H9 (cell line): ENCODE measurements around the gene GATA5. TPM values are rescaled to one million over a fixed set of nuclear protein-coding genes. Genes with fewer than 3 reads are reported as not detected.

Experiments
- DNase-seq: peaks from one replicate; pipeline ENCODE4 v3.0.0-alpha.2; 2017
- H2AFZ ChIP-seq: one replicate; pipeline ENCODE4 v1.6.1; 2013; ENCODE audit warnings: mild to moderate bottlenecking, low read length, control low read depth, moderate library complexity
- H2AK5ac ChIP-seq: 2 replicates; pipeline ENCODE4 v1.6.1; 2013; ENCODE audit warnings: low read length, control low read depth, mixed read lengths; ENCODE audit not compliant: insufficient read length
- H2BK120ac ChIP-seq: one replicate; pipeline ENCODE4 v1.6.1; 2013; ENCODE audit warnings: low read depth, mild to moderate bottlenecking, low read length, control low read depth, inconsistent platforms; ENCODE audit not compliant: poor library complexity, severe bottlenecking
- H2BK12ac ChIP-seq: 2 replicates; pipeline ENCODE4 v1.6.1; 2013; ENCODE audit warnings: low read length, control low read depth, mixed read lengths, low read depth; ENCODE audit not compliant: insufficient read length
- H2BK15ac ChIP-seq: 2 replicates; pipeline ENCODE4 v1.6.1; 2013; ENCODE audit warnings: low read depth, low read length, control low read depth
- H2BK20ac ChIP-seq: one replicate; pipeline ENCODE4 v1.6.1; 2013; ENCODE audit warnings: low read depth, mild to moderate bottlenecking, low read length, control low read depth, inconsistent platforms; ENCODE audit not compliant: poor library complexity, severe bottlenecking
- H2BK5ac ChIP-seq: 2 replicates; pipeline ENCODE4 v1.6.1; 2013; ENCODE audit warnings: low read length, control low read depth, mixed read lengths; ENCODE audit not compliant: insufficient read length
- H3K14ac ChIP-seq: 2 replicates; pipeline ENCODE4 v1.6.1; 2013; ENCODE audit warnings: low read length, control low read depth; ENCODE audit not compliant: insufficient read depth
- H3K18ac ChIP-seq: 2 replicates; pipeline ENCODE4 v1.6.1; 2013; ENCODE audit warnings: low read depth, mild to moderate bottlenecking, mixed read lengths, low read length, control low read depth; ENCODE audit not compliant: insufficient read length
- H3K23ac ChIP-seq: 2 replicates; pipeline ENCODE4 v1.6.1; 2013; ENCODE audit warnings: low read length, control low read depth, mixed read lengths, low read depth; ENCODE audit not compliant: insufficient read length
- H3K23me2 ChIP-seq: 2 replicates; pipeline ENCODE4 v1.6.1; 2013; ENCODE audit warnings: low read depth, mild to moderate bottlenecking, mixed read lengths, low read length, control low read depth; ENCODE audit not compliant: insufficient read length, poor library complexity, severe bottlenecking
- H3K27ac ChIP-seq: 2 replicates; pipeline ENCODE4 v1.5.1; 2013; ENCODE audit warnings: low read length, control low read depth, mixed read lengths, low read depth; ENCODE audit not compliant: insufficient read length
- H3K27me3 ChIP-seq: 2 replicates; pipeline ENCODE4 v1.6.1; 2013; ENCODE audit warnings: low read length, control low read depth, inconsistent platforms; ENCODE audit not compliant: insufficient read depth
- H3K4ac ChIP-seq: 2 replicates; pipeline ENCODE4 v1.6.1; 2013; ENCODE audit warnings: low read depth, mild to moderate bottlenecking, control low read depth, inconsistent platforms, low read length, moderate library complexity
- H3K4me1 ChIP-seq: 2 replicates; pipeline ENCODE4 v1.6.1; 2013; ENCODE audit warnings: low read length, control low read depth, inconsistent platforms; ENCODE audit not compliant: insufficient read depth
- H3K4me2 ChIP-seq: 2 replicates; pipeline ENCODE4 v1.6.1; 2013; ENCODE audit warnings: low read length, control low read depth, mixed read lengths; ENCODE audit not compliant: insufficient read length, insufficient read depth
- H3K56ac ChIP-seq: 2 replicates; pipeline ENCODE4 v1.6.1; 2013; ENCODE audit warnings: low read depth, mild to moderate bottlenecking, mixed read lengths, low read length, control low read depth; ENCODE audit not compliant: insufficient read length
- H3K79me1 ChIP-seq: 2 replicates; pipeline ENCODE4 v1.6.1; 2013; ENCODE audit warnings: low read depth, mild to moderate bottlenecking, moderate library complexity, low read length, control low read depth, inconsistent platforms; ENCODE audit not compliant: insufficient read depth, poor library complexity, severe bottlenecking
- H3K79me2 ChIP-seq: 2 replicates; pipeline ENCODE4 v1.6.1; 2013; ENCODE audit warnings: low read length, control low read depth, inconsistent platforms; ENCODE audit not compliant: insufficient read depth
- H3K9ac ChIP-seq: 2 replicates; pipeline ENCODE4 v1.6.1; 2013; ENCODE audit warnings: low read length, control low read depth, mixed read lengths; ENCODE audit not compliant: insufficient read length; ENCODE audit errors: extremely low read depth
- H3K9me3 ChIP-seq: one replicate; pipeline ENCODE4 v1.6.1; 2013; ENCODE audit warnings: low read depth, low read length, inconsistent platforms; ENCODE audit not compliant: control insufficient read depth
- H3T11ph ChIP-seq: one replicate; pipeline ENCODE4 v1.6.1; 2013; ENCODE audit warnings: mild to moderate bottlenecking, low read length, control low read depth, inconsistent platforms
- H4K20me1 ChIP-seq: one replicate; pipeline ENCODE4 v1.6.1; 2013; ENCODE audit not compliant: control insufficient read depth, insufficient read length, insufficient read depth
- H4K5ac ChIP-seq: 2 replicates; pipeline ENCODE4 v1.6.1; 2013; ENCODE audit warnings: low read depth, mild to moderate bottlenecking, mixed read lengths, low read length, control low read depth; ENCODE audit not compliant: insufficient read length
- H4K8ac ChIP-seq: replicated peaks from 2 replicates; pipeline ENCODE4 v1.6.1; 2013; ENCODE audit warnings: low read length, control low read depth, mixed read lengths, low read depth; ENCODE audit not compliant: insufficient read length
- H4K91ac ChIP-seq: 2 replicates; pipeline ENCODE4 v1.6.1; 2013; ENCODE audit warnings: low read depth, mild to moderate bottlenecking, moderate library complexity, mixed read lengths, low read length, control low read depth; ENCODE audit not compliant: insufficient read length
- H3K27ac Mint-ChIP-seq, 3 experiments: 2 replicates in 2 of 3; 3 replicates in 1 of 3; pipeline ENCODE4 v1.8.0; 2020 to 2021; ENCODE audit warnings: mixed read lengths in 3 of 3, mild to moderate bottlenecking in 1 of 3, moderate library complexity in 1 of 3
- H3K27me3 Mint-ChIP-seq: 2 replicates; pipeline ENCODE4 v1.8.0; 2021; ENCODE audit warnings: low read depth, mild to moderate bottlenecking, moderate library complexity, mixed read lengths
- H3K36me3 Mint-ChIP-seq, 3 experiments: 2 replicates in 2 of 3; 3 replicates in 1 of 3; pipeline ENCODE4 v1.8.0; 2020 to 2021; ENCODE audit warnings: low read depth in 3 of 3, mixed read lengths in 3 of 3; ENCODE audit not compliant: insufficient read depth in 1 of 3
- H3K4me1 Mint-ChIP-seq, 2 experiments: 2 replicates each; pipeline ENCODE4 v1.8.0; 2020; ENCODE audit warnings: mixed read lengths in 2 of 2
- H3K4me3 Mint-ChIP-seq, 2 experiments: 2 replicates in 1 of 2; 3 replicates in 1 of 2; pipeline ENCODE4 v1.8.0; 2020 to 2021; ENCODE audit warnings: mild to moderate bottlenecking in 2 of 2, mixed read lengths in 2 of 2, moderate library complexity in 1 of 2
- H3K9me3 Mint-ChIP-seq, 2 experiments: 2 replicates in 1 of 2; 3 replicates in 1 of 2; pipeline ENCODE4 v1.8.0; 2020; ENCODE audit warnings: mild to moderate bottlenecking in 2 of 2, mixed read lengths in 2 of 2, moderate library complexity in 1 of 2
- CTCF ChIP-seq: fragments of 200-600 bp; sonication (generic); conservative IDR thresholded peaks from 3 replicates; pipeline ENCODE4 v1.8.0; 2021; ENCODE audit warnings: antibody characterized with exemption, mild to moderate bottlenecking
- whole genome bisulfite sequencing: extraction: QIAGEN DNeasy Blood & Tissue Kit; methylation state at CpG from one replicate; pipeline ENCODE4 v1.1.7; 2013; ENCODE audit warnings: missing lambda C conversion rate, low lambda C conversion rate, mixed read lengths; ENCODE audit not compliant: insufficient read length; ENCODE audit errors: extremely low coverage; 5-methylcytosine and 5-hydroxymethylcytosine counted together
- total RNA-seq: library from RNA; stranded (reverse); gene quantifications from 2 replicates; pipeline ENCODE4 v1.2.1, GENCODE V29; 2021

The GATA5 gene
- total RNA-seq, 1 experiment from 2014 or later: 0.24 TPM

DNA sequence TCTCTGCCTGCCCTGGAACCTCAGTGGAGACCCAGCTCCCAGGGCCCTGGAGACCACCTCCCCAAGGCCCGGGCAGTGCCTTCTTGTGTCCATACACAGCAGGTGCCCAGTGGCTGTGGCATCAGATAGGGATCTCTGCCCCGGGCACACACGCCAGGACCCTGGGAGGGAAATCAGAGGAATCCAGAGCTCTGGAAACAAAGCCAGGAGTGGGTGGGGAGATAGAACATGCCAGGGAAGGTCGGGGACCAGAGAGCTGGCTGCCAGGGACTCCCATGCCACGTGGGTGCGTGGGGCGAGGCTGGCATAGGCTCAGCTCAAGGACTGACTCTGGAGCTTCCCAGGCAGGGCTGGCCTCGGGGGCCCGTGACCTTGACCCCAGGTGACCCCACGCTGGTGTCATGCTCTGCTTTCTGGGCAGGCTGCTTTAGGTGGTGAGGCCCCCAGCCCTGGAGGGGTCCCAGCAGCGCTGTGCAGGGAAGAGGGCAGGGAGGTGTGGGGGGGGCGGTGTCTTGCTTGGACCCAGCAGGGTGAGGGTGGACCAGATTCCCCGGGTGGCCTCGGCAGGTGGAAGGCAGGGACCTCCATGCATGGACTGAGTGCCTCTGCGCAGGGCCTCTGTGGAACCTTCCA, 17.6 kb upstream of the GATA5 start:
- no peak for TF ChIP-seq CTCF
- H4K91ac ChIP-seq: no peak overlapping the region
- Mint-ChIP-seq H3K4me3 (no peak overlapping the region), H3K9me3 (no peaks in the 10 kb centered on the region; a peak in 2 of 5 replicates), H3K27ac (no peak overlapping the region; a peak in 1 of 7 replicates), H3K4me1 (peaks cover 6 to 11% of the 10 kb centered on the region in 2 experiments; a peak in 3 of 4 replicates), H3K36me3 (no peaks in the 10 kb centered on the region), H3K27me3 (peaks cover 28% of the 10 kb centered on the region)
- no peaks in the 10 kb centered on the region for H3K27me3 ChIP-seq
- H3K27ac ChIP-seq: no peak overlapping the region
- H2BK120ac ChIP-seq: no peak overlapping the region
- H2BK5ac ChIP-seq: no peak overlapping the region
- H4K8ac ChIP-seq: no peak overlapping the region
- no peak overlapping the region for H4K5ac ChIP-seq
- no peak overlapping the region for H2BK15ac ChIP-seq
- no peak overlapping the region for H3K18ac ChIP-seq
- H2BK20ac ChIP-seq: no peak overlapping the region
- H2BK12ac ChIP-seq: no peak overlapping the region
- H3K4ac ChIP-seq: no peak overlapping the region
- no peak overlapping the region for H3T11ph ChIP-seq
- H3K9ac ChIP-seq: no peak overlapping the region
- no peaks in the 10 kb centered on the region for H3K23me2 ChIP-seq
- H3K4me1 ChIP-seq: no peaks in the 10 kb centered on the region
- no peak for DNase-seq
- H2AFZ ChIP-seq: no peak overlapping the region
- no peak overlapping the region for H3K23ac ChIP-seq
- H3K79me1 ChIP-seq: no peaks in the 10 kb centered on the region
- H3K79me2 ChIP-seq: no peaks in the 10 kb centered on the region
- no peaks in the 10 kb centered on the region for H4K20me1 ChIP-seq
- H3K4me2 ChIP-seq: no peak overlapping the region
- no CpG with 5 or more reads among the region's 15 CpGs for WGBS
- no peak overlapping the region for H2AK5ac ChIP-seq
- no peak overlapping the region for H3K14ac ChIP-seq
- no peaks in the 10 kb centered on the region for H3K9me3 ChIP-seq
- no peak overlapping the region for H3K56ac ChIP-seq
